Measurements from ENCODE around the gene TNS3.

DNA sequence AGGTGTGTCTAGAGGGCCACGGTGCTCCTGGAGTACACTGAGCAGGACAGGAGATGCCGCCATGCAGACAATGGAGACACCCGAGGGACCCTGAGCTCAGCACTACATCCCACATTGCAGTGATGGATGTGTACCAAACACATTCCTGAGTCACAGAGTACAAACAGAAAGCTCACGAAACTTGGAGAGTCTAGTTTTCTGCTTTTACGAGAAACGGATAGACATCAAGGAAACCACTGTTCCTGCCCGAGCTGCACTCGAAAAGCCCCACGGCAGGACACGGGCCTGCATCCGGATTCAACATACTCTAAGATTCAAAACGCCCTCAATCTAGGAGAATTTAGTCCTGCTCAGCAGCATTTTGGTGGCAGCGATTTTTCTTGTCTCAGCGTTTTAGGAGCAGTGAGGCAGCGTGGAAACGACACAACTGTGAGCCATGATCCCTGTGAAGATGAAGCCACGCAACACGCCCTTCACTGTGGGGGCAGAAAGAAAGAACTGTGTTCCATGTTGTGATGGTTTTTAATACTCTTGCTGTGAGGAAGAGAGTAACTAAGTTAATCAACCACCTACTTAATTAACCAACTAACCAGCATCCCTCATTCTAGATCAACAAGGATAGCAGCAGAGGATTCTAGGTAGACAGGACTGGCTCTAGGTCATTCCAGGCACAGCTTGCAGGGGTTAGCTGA, 3.2 kb downstream of the TNS3 start:
- no peak for TF ChIP-seq TCF7L2 (IDR thresholded peaks at IDR 0.05; ENCODE audit: low read depth, low read length)
- no peak for TF ChIP-seq KDM5B (CRISPR knock-in tag; IDR thresholded peaks at IDR 0.05; ENCODE audit: borderline replicate concordance)
- TF ChIP-seq POLR2A (IDR thresholded peaks at IDR 0.05; ENCODE audit: insufficient read depth in 1 of 2, low read depth in 2 of 2, low read length in 2 of 2), result no peak
- TF ChIP-seq ZNF841 (CRISPR knock-in tag; IDR thresholded peaks at IDR 0.05; ENCODE audit: borderline replicate concordance), result no peak
- TF ChIP-seq, protein P1, sequence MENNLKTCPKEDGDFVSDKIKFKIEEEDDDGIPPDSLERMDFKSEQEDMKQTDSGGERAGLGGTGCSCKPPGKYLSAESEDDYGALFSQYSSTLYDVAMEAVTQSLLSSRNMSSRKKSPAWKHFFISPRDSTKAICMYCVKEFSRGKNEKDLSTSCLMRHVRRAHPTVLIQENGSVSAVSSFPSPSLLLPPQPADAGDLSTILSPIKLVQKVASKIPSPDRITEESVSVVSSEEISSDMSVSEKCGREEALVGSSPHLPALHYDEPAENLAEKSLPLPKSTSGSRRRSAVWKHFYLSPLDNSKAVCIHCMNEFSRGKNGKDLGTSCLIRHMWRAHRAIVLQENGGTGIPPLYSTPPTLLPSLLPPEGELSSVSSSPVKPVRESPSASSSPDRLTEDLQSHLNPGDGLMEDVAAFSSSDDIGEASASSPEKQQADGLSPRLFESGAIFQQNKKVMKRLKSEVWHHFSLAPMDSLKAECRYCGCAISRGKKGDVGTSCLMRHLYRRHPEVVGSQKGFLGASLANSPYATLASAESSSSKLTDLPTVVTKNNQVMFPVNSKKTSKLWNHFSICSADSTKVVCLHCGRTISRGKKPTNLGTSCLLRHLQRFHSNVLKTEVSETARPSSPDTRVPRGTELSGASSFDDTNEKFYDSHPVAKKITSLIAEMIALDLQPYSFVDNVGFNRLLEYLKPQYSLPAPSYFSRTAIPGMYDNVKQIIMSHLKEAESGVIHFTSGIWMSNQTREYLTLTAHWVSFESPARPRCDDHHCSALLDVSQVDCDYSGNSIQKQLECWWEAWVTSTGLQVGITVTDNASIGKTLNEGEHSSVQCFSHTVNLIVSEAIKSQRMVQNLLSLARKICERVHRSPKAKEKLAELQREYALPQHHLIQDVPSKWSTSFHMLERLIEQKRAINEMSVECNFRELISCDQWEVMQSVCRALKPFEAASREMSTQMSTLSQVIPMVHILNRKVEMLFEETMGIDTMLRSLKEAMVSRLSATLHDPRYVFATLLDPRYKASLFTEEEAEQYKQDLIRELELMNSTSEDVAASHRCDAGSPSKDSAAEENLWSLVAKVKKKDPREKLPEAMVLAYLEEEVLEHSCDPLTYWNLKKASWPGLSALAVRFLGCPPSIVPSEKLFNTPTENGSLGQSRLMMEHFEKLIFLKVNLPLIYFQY (CRISPR knock-in tag; IDR thresholded peaks at IDR 0.05; ENCODE audit: borderline replicate concordance), result no peak
- TF ChIP-seq ZNF615 (CRISPR knock-in tag; IDR thresholded peaks at IDR 0.05; ENCODE audit: borderline replicate concordance), result no peak
- TF ChIP-seq ZNF350 (CRISPR knock-in tag; IDR thresholded peaks at IDR 0.05; ENCODE audit: borderline replicate concordance, low read depth), result no peak

All from HepG2 (cell line).